ENCODE data around the gene SLC25A11.

Gene SLC25A11

DNA sequence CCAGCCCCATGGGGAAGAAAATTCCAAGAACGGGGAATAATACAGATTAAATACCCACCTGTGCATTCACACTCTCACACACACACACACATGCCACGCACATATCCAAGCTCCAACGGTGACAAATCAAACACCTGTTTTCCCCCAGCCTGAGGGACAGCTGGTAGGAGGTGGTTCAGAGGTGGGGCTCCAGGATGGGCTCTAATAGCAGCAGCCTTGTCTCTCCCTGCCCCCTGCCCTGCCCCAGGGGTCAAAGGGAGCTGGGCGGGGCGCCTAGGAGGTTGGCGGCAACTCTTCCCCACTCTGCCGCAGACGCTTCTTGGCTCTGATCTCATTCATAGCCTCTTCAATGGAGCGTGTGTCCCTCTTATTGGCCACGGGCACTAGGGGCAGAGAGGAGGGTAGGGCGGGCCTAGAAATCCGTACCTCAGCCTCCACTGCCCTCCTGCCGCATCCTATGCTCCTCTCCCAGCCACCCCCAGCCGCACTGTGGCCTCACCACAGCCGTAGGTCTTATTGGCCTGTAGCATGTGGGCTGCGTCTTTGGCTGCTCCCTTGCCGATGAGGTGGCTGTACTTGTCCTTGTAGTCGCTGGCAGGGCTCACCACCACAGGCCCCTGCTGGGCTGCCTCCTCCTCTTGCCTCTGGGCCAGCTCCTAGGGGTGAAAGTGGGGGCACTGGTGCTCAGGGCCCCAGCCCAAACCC lies 19.6 kb upstream of the SLC25A11 start:
- no peak overlapping the region for H3K27ac ChIP-seq (ENCODE audit: low read length)
- H3K9me3 ChIP-seq (ENCODE audit: control insufficient read depth, low read depth, low read length) = no peaks in the 10 kb centered on the region
- peaks cover 8% of the 10 kb centered on the region for H3K36me3 ChIP-seq (ENCODE audit: control insufficient read depth, low read depth, low read length)
- no peak overlapping the region for H3K4me3 ChIP-seq (ENCODE audit: low read length)
- H3K4me1 ChIP-seq (ENCODE audit: control insufficient read depth, low read depth, low read length) = peaks cover 8% of the 10 kb centered on the region
- H3K27me3 ChIP-seq (ENCODE audit: control insufficient read depth, insufficient read depth, low read length) = no peaks in the 10 kb centered on the region
- no peak overlapping the region for H3K9ac ChIP-seq (ENCODE audit: low read length)

DNA sequence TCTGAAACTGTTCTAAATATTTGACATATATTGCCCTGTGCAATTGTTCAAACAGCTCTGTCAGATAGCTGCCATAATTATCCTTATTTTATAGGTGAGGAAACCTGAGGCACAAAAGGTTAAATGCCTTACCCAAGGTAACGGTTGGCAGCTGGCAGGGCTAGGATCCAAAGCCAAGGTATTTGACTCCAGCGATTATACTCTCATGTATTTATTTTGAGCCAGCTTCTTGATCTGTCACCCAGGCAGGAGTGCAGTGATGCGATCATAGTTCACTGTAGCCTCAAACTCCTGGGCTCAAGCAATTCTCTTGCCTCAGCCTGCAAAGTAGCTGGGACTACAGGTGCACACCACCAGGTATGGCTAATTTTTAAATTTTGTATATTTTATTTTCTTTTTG lies 18.3 kb upstream of the SLC25A11 start:
- Histone ChIP-seq H3K27me3 (ENCODE audit: control insufficient read depth, insufficient read depth, low read length) (no peaks in the 10 kb centered on the region), H3K9ac (ENCODE audit: low read length) (no peak overlapping the region), H3K27ac (ENCODE audit: low read length) (no peak overlapping the region), H3K4me3 (ENCODE audit: low read length) (no peak overlapping the region), H3K9me3 (ENCODE audit: control insufficient read depth, low read depth, low read length) (no peaks in the 10 kb centered on the region), H3K4me1 (ENCODE audit: control insufficient read depth, low read depth, low read length) (peaks cover 8% of the 10 kb centered on the region), H3K36me3 (ENCODE audit: control insufficient read depth, low read depth, low read length) (peaks cover 8% of the 10 kb centered on the region)

DNA sequence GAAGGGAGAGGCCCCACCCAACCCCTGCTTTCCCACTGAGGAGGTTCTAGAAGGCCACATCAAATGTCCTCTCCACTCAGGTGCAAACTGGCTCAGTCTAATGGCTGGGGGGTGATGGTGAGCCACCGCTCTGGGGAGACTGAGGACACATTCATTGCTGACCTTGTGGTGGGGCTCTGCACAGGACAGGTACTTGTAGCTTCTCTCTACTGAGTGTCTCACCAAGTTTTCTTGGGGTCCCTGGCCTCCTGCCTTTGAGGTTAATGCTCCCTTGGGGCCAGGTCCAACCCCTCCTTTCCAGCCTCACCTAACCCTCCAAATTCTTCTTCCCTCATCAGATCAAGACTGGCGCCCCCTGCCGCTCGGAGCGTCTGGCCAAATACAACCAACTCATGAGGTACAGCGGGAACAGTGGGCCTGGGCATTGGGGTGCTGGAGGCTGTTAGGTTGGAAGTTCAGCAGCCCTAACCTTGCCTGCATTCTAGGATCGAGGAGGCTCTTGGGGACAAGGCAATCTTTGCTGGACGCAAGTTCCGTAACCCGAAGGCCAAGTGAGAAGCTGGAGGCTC lies 16.7 kb upstream of the SLC25A11 start:
- Histone ChIP-seq H3K9ac (ENCODE audit: low read length) (no peak overlapping the region), H3K27ac (ENCODE audit: low read length) (no peak overlapping the region), H3K36me3 (ENCODE audit: control insufficient read depth, low read depth, low read length) (peaks cover 8% of the 10 kb centered on the region), H3K4me3 (ENCODE audit: low read length) (no peak overlapping the region), H3K9me3 (ENCODE audit: control insufficient read depth, low read depth, low read length) (no peaks in the 10 kb centered on the region), H3K27me3 (ENCODE audit: control insufficient read depth, insufficient read depth, low read length) (no peaks in the 10 kb centered on the region), H3K4me1 (ENCODE audit: control insufficient read depth, low read depth, low read length) (peaks cover 12% of the 10 kb centered on the region)

DNA sequence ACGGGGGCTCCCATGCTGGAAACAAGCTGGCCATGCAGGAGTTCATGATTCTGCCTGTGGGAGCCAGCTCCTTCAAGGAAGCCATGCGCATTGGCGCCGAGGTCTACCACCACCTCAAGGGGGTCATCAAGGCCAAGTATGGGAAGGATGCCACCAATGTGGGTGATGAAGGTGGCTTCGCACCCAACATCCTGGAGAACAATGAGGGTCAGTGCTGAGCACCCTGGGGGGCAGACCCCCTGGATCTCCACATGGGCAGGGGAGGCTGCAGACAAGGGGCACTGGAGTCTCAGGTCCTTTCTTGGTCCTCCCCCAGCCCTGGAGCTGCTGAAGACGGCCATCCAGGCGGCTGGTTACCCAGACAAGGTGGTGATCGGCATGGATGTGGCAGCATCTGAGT lies 15.2 kb upstream of the SLC25A11 start:
- no peak overlapping the region for H3K4me3 ChIP-seq (ENCODE audit: low read length)
- H3K9me3 ChIP-seq (ENCODE audit: control insufficient read depth, low read depth, low read length) = no peaks in the 10 kb centered on the region
- no peak overlapping the region for H3K27ac ChIP-seq (ENCODE audit: low read length)
- H3K4me1 ChIP-seq (ENCODE audit: control insufficient read depth, low read depth, low read length) = peaks cover 15% of the 10 kb centered on the region
- H3K9ac ChIP-seq (ENCODE audit: low read length) = no peak overlapping the region
- peaks cover 7% of the 10 kb centered on the region for H3K36me3 ChIP-seq (ENCODE audit: control insufficient read depth, low read depth, low read length)
- no peaks in the 10 kb centered on the region for H3K27me3 ChIP-seq (ENCODE audit: control insufficient read depth, insufficient read depth, low read length)

DNA sequence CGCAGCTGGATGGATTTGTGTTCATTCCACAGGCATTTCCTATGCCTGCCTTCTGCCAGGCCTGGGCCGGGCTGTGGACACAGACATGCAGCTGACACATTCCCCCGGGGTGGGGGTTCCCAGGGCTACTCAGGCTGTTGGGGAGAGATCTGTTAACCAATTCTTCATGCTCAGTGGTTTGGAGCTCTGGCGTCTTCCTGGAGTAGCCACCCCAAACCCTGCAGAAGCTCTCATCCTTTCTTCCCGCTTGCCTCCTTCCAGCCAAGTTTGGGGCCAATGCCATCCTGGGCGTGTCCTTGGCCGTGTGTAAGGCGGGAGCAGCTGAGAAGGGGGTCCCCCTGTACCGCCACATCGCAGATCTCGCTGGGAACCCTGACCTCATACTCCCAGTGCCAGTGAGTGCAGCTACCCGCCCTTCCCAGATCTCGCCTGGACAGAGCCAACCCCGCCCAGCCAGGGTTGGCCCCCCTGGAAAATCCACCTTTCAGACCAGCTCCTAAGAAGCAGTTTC lies 13.7 kb upstream of the SLC25A11 start:
- Histone ChIP-seq H3K27ac (ENCODE audit: low read length) (no peak overlapping the region), H3K27me3 (ENCODE audit: control insufficient read depth, insufficient read depth, low read length) (no peaks in the 10 kb centered on the region), H3K9me3 (ENCODE audit: control insufficient read depth, low read depth, low read length) (no peaks in the 10 kb centered on the region), H3K4me3 (ENCODE audit: low read length) (no peak overlapping the region), H3K9ac (ENCODE audit: low read length) (no peak overlapping the region), H3K36me3 (ENCODE audit: control insufficient read depth, low read depth, low read length) (no peaks in the 10 kb centered on the region), H3K4me1 (ENCODE audit: control insufficient read depth, low read depth, low read length) (peaks cover 10% of the 10 kb centered on the region)

DNA sequence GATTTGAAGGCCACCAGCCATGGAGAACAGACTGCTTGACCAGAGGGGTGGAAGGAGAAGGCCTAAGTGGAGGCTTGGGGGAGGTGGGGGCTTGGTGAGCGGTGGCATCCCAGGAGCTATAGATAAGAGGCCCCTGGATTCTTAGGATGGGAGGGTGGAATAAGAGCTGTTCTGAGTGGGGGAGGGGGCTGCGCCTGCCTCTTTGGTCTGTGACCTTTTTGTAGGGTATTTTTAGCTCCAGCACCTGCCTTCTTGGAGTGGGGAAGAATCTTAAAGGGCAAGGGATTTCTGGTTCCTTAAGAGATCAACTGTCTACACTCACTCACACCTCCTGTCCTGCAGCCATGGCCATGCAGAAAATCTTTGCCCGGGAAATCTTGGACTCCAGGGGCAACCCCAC lies 11.6 kb upstream of the SLC25A11 start:
- peak overlapping the region; percentile 79 for H3K4me3 ChIP-seq (ENCODE audit: low read length)
- H3K9ac ChIP-seq (ENCODE audit: low read length) = no peak overlapping the region
- peaks cover 5% of the 10 kb centered on the region for H3K36me3 ChIP-seq (ENCODE audit: control insufficient read depth, low read depth, low read length)
- no peaks in the 10 kb centered on the region for H3K27me3 ChIP-seq (ENCODE audit: control insufficient read depth, insufficient read depth, low read length)
- H3K4me1 ChIP-seq (ENCODE audit: control insufficient read depth, low read depth, low read length) = peaks cover 14% of the 10 kb centered on the region
- H3K27ac ChIP-seq (ENCODE audit: low read length) = no peak overlapping the region
- H3K9me3 ChIP-seq (ENCODE audit: control insufficient read depth, low read depth, low read length) = no peaks in the 10 kb centered on the region

DNA sequence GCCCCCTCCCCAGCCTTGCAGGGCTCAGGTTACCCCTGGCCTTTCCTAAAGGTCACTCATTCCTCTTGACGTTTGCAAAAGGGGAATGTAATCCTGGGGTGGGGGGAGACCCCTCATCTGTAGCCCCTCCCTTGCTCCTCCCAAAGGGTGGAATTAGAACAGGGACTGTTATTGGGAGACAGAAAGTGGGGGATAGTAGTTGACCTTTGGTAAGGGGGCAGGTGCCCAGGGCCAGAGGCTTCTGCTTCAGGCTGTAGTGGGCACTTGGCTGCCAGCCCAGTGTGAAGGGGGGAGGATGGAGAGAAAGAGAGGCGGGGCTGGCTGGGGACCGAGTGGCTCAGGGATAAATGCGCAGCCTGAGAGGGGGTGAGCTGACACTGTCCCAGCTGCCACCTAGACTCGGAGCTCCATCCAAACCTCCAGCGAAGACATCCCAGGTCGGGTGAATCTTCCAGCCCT lies 10.9 kb upstream of the SLC25A11 start, which contains the start of gene ENO3:
Gene ENO3 (plus strand): TSS at position 374 of the 459 bp plus-strand sequence. CDS start 711 bp downstream, outside the sequence.
- peak within 1 kb of the TSS; percentile 45 for H3K27ac ChIP-seq (ENCODE audit: low read length)
- H3K27me3 ChIP-seq (ENCODE audit: control insufficient read depth, insufficient read depth, low read length) = no peaks in the 10 kb centered on the region
- peaks cover 19% of the 10 kb centered on the region for H3K4me1 ChIP-seq (ENCODE audit: control insufficient read depth, low read depth, low read length)
- H3K4me3 ChIP-seq (ENCODE audit: low read length) = peak within 1 kb of the TSS; percentile 79
- H3K9ac ChIP-seq (ENCODE audit: low read length) = peak within 1 kb of the TSS; percentile 88
- H3K36me3 ChIP-seq (ENCODE audit: control insufficient read depth, low read depth, low read length) = peaks cover 11% of the 10 kb centered on the region
- no peaks in the 10 kb centered on the region for H3K9me3 ChIP-seq (ENCODE audit: control insufficient read depth, low read depth, low read length)

DNA sequence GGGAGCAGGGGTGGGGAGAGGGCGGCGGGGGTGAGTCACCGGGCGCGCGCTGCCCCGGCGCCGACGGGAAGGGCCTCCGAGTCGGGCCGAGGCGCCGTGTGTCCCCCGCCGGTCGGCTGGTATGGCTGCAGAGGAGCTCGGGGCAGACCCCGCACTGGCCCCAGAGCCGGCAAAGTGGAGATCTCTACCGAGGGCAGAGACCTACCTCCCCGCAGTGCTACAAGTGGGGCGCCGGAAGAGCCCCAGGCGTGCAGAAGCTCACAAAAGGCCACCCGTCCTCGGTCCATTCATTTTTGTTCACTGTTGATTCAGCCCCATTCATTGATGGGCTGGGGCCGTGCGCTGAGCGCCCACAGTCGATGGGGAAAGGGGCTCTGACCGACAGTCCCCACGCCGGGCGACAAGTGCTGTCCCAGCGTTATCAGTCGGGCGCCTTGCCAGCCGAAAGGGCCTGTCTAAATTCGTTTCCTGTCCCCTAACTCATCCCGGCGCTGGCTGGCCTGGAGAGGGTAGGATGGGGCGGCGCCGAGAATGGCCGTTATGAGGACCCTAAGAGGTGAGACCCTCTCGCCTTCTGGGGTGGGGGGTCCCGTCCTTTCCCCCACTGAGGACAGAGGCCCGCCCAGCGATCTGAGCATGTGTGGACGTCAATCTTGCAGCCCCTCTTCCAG lies 10.4 kb upstream of the SLC25A11 start:
- H3K4me1 ChIP-seq (ENCODE audit: control insufficient read depth, low read depth, low read length) = peaks cover 23% of the 10 kb centered on the region

DNA sequence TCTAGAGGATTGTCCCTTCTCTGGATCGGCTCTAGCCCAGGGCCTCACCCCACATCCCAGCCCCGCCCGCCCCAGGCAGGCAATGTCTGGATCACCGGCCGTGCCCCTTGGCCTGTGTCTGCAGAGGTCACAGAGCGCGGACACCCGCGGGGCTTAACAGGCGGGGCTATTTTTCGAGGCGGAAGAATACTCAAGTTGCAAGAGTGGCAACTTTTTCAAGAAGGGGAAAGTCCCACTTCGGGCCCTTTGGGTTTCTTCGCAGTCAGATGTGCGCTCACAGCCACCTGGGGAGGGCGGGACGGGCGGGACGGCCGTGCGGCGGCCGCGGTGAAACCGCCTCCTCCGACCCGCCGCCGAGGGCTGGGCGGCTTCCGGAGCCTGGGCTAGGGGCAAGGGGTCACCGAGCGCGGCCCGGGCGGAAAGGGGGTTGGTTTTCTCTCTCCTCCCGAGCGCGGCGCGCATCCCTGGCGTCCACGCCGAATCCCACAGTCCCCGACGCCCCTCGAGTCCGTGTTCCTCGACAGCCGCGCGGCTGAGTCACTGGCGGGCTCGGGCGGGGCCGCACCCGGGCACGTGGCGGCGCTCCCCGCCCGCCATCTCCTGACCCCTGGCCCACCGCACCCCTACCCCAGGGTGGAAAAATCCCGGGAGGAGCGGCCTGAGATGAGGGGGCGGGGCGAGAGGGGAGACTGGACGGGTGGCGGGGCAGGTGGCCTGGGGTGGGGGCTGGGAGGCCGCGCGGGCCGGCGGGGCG lies 9.7 kb upstream of the SLC25A11 start:
- Histone ChIP-seq H3K4me1 (ENCODE audit: control insufficient read depth, low read depth, low read length) (peaks cover 23% of the 10 kb centered on the region), H3K27me3 (ENCODE audit: control insufficient read depth, insufficient read depth, low read length) (no peaks in the 10 kb centered on the region), H3K27ac (ENCODE audit: low read length) (peak overlapping the region; percentile 65), H3K9ac (ENCODE audit: low read length) (peak overlapping the region; percentile 88), H3K4me3 (ENCODE audit: low read length) (peak overlapping the region; percentile 75), H3K36me3 (ENCODE audit: control insufficient read depth, low read depth, low read length) (peaks cover 24% of the 10 kb centered on the region), H3K9me3 (ENCODE audit: control insufficient read depth, low read depth, low read length) (no peaks in the 10 kb centered on the region)

More for the DNA sequence above, 10.4 kb upstream of the SLC25A11 start:
- peak overlapping the region; percentile 45 for H3K27ac ChIP-seq (ENCODE audit: low read length)
- peaks cover 17% of the 10 kb centered on the region for H3K36me3 ChIP-seq (ENCODE audit: control insufficient read depth, low read depth, low read length)
- H3K27me3 ChIP-seq (ENCODE audit: control insufficient read depth, insufficient read depth, low read length) = no peaks in the 10 kb centered on the region
- H3K9ac ChIP-seq (ENCODE audit: low read length) = peak overlapping the region; percentile 88
- no peaks in the 10 kb centered on the region for H3K9me3 ChIP-seq (ENCODE audit: control insufficient read depth, low read depth, low read length)
- H3K4me3 ChIP-seq (ENCODE audit: low read length) = peak overlapping the region; percentile 79

DNA sequence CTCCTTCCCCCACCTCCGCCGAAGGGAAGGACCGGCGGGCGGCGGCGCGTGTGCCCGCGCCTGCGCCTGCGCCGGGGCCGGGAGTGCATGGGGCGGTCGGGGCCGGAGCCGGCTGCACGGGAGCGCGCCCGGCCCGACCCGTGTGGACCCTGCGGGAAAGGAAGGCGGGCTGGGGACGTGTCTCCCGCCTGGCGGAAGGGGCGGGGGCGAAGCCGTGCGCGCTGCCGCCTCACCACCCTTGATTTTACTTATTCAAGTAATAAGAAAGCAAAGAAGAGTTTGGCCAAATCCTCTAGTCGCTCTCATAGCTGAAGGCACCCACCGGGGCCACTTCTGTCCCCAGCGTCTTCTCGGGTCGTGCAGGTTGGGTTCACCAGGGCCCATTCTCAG lies 9.1 kb upstream of the SLC25A11 start:
- Histone ChIP-seq H3K27me3 (ENCODE audit: control insufficient read depth, insufficient read depth, low read length) (no peaks in the 10 kb centered on the region), H3K27ac (ENCODE audit: low read length) (peak overlapping the region; percentile 55), H3K36me3 (ENCODE audit: control insufficient read depth, low read depth, low read length) (peaks cover 29% of the 10 kb centered on the region), H3K9ac (ENCODE audit: low read length) (peak overlapping the region; percentile 88), H3K4me1 (ENCODE audit: control insufficient read depth, low read depth, low read length) (peaks cover 23% of the 10 kb centered on the region), H3K9me3 (ENCODE audit: control insufficient read depth, low read depth, low read length) (no peaks in the 10 kb centered on the region), H3K4me3 (ENCODE audit: low read length) (peak overlapping the region; percentile 75)

Measured in iPS-18a (cell line).